Measurements from ENCODE around the gene RPP25.

- TF ChIP-seq USF2 (IDR thresholded peaks at IDR 0.05; ENCODE audit: borderline replicate concordance, low read depth, low read length): no peak
- no peak for TF ChIP-seq POLR2AphosphoS2 (IDR thresholded peaks at IDR 0.05; ENCODE audit: low read depth, low read length)
- no peak for TF ChIP-seq CTCF (IDR thresholded peaks at IDR 0.05 in 2 of 3, conservative IDR thresholded peaks at IDR 0.05 in 1 of 3; ENCODE audit: control insufficient read depth in 2 of 3, extremely low read depth in 1 of 3, insufficient read depth in 1 of 3, low read depth in 3 of 3, low read length in 3 of 3)
- TF ChIP-seq ELK1 (IDR thresholded peaks at IDR 0.05; ENCODE audit: low read depth, low read length): no peak
- TF ChIP-seq MLLT1 (IDR thresholded peaks at IDR 0.05): no peak
- TF ChIP-seq REST (IDR thresholded peaks at IDR 0.05; ENCODE audit: low read depth, low read length): no peak
- TF ChIP-seq ZNF274 (IDR thresholded peaks at IDR 0.05; ENCODE audit: insufficient read depth, insufficient read length): no peak
These were observed 39.5 kb upstream of the RPP25 start for GRCh38 chr15:74995779-74996765.

Data from GM12878 (cell line).